Hematopoietic multipotent progenitor cell treated with erythropoietin and hydrocortisone succinate and interleukin-3 and kit ligand, for 4 days (in vitro differentiated cells): ENCODE measurements around the gene SYTL2.
"Not testable (repeated sequence)": the region's sequence is repeated elsewhere in the genome, so short reads cannot be mapped to it uniquely, and the experiment has no call there.

ENCODE experiments used
- DNase-seq: peaks from one replicate; pipeline ENCODE4 v3.0.0-alpha.2; 2015

SYTL2 gene

GRCh38 chr11:85787809-85788760 lies 22.9 kb downstream of the SYTL2 start:
- DNase-seq: no peak

DNA sequence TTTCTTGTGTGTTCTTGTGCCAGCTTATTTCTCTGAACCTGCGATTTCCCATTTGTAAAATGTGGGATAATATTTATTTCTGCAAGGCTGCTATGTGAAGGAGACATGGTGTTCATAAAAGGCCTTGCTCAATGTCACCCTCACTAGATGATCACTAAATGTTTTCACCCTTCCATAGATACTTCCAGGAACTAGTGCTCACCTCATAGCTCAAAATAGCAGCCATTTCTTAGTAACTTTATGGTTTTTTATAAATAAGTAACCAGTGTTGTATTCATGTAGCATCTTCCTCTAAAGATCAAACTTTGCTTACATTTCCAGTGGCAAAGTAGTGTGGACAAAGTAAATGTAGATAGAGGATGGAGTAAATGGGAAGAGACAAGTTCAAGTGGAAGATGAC lies 23.8 kb downstream of the SYTL2 start:
- DNase-seq: no peak

GRCh38 chr11:85784480-85785265 lies 26.3 kb downstream of the SYTL2 start:
- DNase-seq: no peak

DNA sequence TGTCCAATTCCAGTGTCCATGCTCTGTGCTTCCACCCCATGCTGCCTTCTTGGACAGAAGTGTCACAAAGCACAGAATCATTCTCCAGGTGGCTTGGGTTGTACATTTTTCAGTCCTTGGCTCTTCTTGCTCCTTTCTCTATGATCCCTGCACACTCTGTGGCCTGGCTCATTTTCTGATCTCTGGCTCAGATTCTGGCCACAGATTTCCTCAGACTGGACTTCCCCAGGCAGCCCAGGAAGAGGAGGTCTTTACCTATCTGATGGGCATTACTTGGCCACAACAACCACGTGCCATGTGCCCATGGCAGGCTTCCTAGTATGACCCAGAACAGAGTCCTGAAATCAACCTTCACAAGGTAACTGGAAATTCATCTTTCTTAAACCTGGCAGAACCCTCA lies 27.2 kb downstream of the SYTL2 start:
- DNase-seq: peak; percentile 12

- DNase-seq: not testable (repeated sequence)
These were observed 30.0 kb downstream of the SYTL2 start for GRCh38 chr11:85780780-85781517.

- no peak for DNase-seq
These were observed 30.8 kb downstream of the SYTL2 start for GRCh38 chr11:85779956-85780640.

DNA sequence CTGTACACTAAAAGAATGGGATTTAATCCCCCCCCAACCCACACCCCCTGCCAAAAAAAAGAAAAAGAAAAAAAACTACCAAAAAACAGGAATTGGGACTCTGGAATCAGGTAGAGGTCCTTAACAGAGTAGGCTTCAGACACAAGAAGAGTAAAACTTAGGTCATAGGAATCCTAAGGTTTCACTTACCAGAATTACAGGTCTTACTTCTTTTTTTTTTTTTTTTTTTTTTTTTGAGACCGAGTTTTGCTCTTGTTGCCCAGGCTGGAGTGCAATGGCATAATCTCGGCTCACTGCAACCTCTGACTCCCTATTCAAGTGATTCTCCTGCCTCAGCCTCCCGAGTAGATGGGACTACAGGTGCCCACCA lies 33.4 kb downstream of the SYTL2 start:
- not testable (repeated sequence) for DNase-seq

GRCh38 chr11:85776951-85777602 lies 33.9 kb downstream of the SYTL2 start:
- no peak for DNase-seq

- DNase-seq: no peak
These were observed 36.5 kb downstream of the SYTL2 start for GRCh38 chr11:85774256-85775101.

DNA sequence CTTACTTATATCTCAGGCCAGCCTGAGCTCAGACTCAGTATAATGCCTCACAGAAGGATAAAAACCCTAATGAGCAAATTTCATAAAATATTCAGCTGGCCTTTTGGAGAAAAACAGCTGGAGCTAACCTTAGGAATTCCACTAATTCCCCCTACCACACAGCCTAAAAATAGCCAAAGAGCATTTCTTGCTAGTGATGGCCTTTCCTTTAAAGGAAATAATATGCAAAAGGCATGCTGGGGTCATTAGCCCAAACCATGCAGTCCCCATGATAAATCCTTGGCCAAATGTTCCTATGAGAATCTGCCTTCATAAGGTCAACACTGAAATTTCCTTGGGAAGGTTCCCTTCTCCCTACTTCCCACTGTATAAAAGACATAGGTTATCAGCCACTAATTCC lies 38.2 kb downstream of the SYTL2 start:
- DNase-seq: no peak

DNA sequence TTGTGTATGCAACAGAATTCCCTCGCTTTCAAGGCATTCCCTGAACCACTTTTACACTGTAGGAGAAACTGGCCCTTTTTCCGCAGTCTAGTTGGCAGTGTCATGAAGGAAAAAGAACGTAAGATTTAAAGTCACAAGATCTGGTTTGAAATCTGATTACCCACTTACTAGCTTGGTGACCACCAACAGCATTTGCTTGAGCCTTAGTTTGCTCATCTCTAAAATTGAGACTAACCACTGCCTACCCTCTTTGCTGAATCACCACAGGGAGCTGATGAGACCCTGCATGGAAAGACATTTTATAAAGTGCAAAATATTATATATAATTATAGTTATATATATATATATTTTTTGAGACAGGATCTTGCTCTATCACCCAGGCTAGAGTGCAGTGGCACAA lies 39.4 kb downstream of the SYTL2 start:
- no peak for DNase-seq

DNA sequence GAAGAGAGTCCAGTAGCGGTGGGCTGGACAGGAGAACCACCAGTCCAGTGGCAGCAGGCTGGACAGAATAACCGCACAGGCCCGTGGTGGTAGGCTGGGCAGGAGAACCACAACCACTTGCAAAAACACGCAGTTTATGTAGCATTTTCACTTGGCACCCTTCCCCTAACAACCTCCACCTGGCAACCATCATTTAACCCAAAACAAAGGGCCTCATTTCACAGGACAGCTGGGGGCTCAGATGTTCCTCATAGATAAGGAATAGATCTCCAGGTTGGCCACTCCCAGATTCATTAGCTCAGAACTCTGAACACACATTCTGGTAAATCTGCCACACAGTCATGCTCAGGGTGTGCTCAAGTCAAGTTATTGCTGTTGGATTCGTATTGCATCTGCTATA lies 41.2 kb downstream of the SYTL2 start:
- DNase-seq: peak; percentile 18

GRCh38 chr11:85768473-85769146 lies 42.3 kb downstream of the SYTL2 start:
- DNase-seq: no peak

DNA sequence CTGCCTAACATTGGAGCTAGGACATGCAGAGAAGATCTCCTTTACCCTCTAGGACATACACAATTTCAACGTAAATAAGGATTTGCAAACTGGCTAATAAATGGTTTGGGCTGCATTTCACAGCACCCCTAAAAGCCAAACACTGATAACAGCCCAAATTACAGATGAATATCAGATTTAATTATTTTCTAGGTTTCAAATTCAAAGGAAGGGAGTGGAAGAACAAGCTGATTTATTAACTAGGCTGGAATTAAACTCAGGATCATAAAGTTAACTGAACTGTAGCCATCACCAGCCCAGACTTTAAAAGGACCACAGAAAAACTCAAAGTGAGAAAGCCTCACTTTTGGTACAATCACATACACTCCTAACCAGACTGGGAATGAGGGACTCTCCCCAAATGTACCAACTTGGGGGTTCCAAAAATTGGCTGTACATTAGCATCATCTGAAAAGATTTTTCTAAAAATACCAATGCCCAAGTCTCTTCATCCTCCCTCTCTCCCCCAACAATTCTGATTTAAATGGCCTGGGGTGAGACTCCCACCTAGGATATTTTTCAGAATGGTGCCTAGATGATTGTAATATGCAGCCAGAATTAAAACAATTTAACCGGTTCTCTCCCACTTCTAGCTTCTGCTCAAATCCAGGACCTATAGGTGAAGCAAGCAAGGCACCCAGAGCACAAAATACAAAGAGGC lies 43.5 kb downstream of the SYTL2 start:
- DNase-seq: no peak

DNA sequence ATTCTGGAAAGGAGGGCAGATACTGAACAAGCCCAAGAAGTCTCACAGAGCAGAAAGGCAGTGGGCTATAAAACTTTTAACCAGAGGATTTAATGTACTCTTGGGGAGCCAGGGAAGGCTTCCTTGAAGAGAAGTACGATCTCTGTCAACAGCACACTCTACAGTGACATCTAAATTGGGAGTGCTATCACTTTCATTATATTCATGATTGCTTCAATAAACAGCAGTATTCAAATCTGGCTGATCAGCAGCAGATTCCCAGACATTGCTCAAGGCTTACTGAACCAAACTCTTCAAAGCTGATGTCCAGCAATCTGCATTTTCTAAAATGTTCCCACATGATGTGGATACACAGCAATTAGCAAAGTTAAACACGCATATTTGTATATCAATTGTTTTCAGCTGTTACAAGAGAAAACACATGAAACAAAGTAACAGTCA lies 44.2 kb downstream of the SYTL2 start:
- DNase-seq: no peak

- DNase-seq: no peak
These were observed 46.1 kb downstream of the SYTL2 start for GRCh38 chr11:85764796-85765195.

- no peak for DNase-seq
These were observed 48.7 kb downstream of the SYTL2 start for GRCh38 chr11:85762226-85762625.

GRCh38 chr11:85759915-85760314 lies 51.0 kb downstream of the SYTL2 start:
- no peak for DNase-seq

- DNase-seq: no peak
These were observed 52.4 kb downstream of the SYTL2 start for GRCh38 chr11:85758480-85759039.
